NCI-H2171 (cell line): ENCODE data around the gene ZNF239.
"Not testable (repeated sequence)": the region's sequence is repeated elsewhere in the genome, so short reads cannot be mapped to it uniquely, and the experiment has no call there.

Experiments used
- DNase-seq: peaks from one replicate; lab custom pipeline; 2025; lab: John Stamatoyannopoulos, UW

ZNF239 gene

GRCh38 chr10:43576580-43576979 lies 2.2 kb upstream of the ZNF239 start:
- no peak for DNase-seq

- DNase-seq: no peak
These were observed 1.6 kb upstream of the ZNF239 start for GRCh38 chr10:43576062-43576461.

GRCh38 chr10:43574906-43575305 lies 490 bp upstream of the ZNF239 start:
- no peak for DNase-seq

- no peak for DNase-seq
These were observed 991 bp downstream of the ZNF239 start for GRCh38 chr10:43573250-43574000.

GRCh38 chr10:43570971-43571370 lies 3.4 kb downstream of the ZNF239 start:
- DNase-seq: no peak

- no peak for DNase-seq
These were observed 4.7 kb downstream of the ZNF239 start for GRCh38 chr10:43569681-43570080.

- DNase-seq: no peak
These were observed 17.2 kb downstream of the ZNF239 start for GRCh38 chr10:43557214-43557613.

GRCh38 chr10:43543746-43544145 lies 30.7 kb downstream of the ZNF239 start:
- not testable (repeated sequence) for DNase-seq

- DNase-seq: no peak
These were observed 49.8 kb downstream of the ZNF239 start for GRCh38 chr10:43524434-43525247.
